NCI-H1436 treated with DMSO at 0.1 percent for 48 hours (cell line): ENCODE measurements around the gene REEP1.

Experiments used
- DNase-seq: peaks from one replicate; lab custom pipeline; 2025; lab: John Stamatoyannopoulos, UW

The REEP1 gene

GRCh38 chr2:86305915-86306254, 31.5 kb downstream of the REEP1 start:
- no peak for DNase-seq

- DNase-seq, result no peak
Measured at GRCh38 chr2:86305195-86305914, 32.1 kb downstream of the REEP1 start.

- DNase-seq, result no peak
Measured at GRCh38 chr2:86304416-86304815, 33.0 kb downstream of the REEP1 start.

- no peak for DNase-seq
Measured at GRCh38 chr2:86302320-86302719, 35.1 kb downstream of the REEP1 start.

- no peak for DNase-seq
Measured at GRCh38 chr2:86301711-86302202, 35.7 kb downstream of the REEP1 start.

GRCh38 chr2:86301009-86301408, 36.4 kb downstream of the REEP1 start:
- DNase-seq, result no peak

GRCh38 chr2:86300496-86300895, 36.9 kb downstream of the REEP1 start:
- no peak for DNase-seq

GRCh38 chr2:86298411-86299390, 38.7 kb downstream of the REEP1 start:
- DNase-seq, result no peak

- no peak for DNase-seq
Measured at GRCh38 chr2:86297382-86298147, 39.9 kb downstream of the REEP1 start.

- no peak for DNase-seq
Measured at GRCh38 chr2:86296947-86297346, 40.5 kb downstream of the REEP1 start.

GRCh38 chr2:86295066-86295465, 42.4 kb downstream of the REEP1 start:
- no peak for DNase-seq

- DNase-seq, result no peak
Measured at GRCh38 chr2:86293612-86294011, 43.8 kb downstream of the REEP1 start.

- DNase-seq, result no peak
Measured at GRCh38 chr2:86292571-86293515, 44.6 kb downstream of the REEP1 start.

GRCh38 chr2:86291328-86291662, 46.1 kb downstream of the REEP1 start:
- DNase-seq, result no peak

GRCh38 chr2:86290596-86291327, 46.7 kb downstream of the REEP1 start:
- DNase-seq, result no peak

- no peak for DNase-seq
Measured at GRCh38 chr2:86286516-86286915, 50.9 kb downstream of the REEP1 start.

GRCh38 chr2:86285981-86286380, 51.4 kb downstream of the REEP1 start:
- no peak for DNase-seq

GRCh38 chr2:86285571-86285970, 51.9 kb downstream of the REEP1 start:
- no peak for DNase-seq

GRCh38 chr2:86284987-86285386, 52.4 kb downstream of the REEP1 start:
- no peak for DNase-seq

GRCh38 chr2:86284401-86284841, 53.0 kb downstream of the REEP1 start:
- DNase-seq, result no peak
